Activated naive CD8-positive, alpha-beta T cell (primary cell): ENCODE results near the gene RAPGEF5.

Experiments used
- H3K27ac Mint-ChIP-seq: one replicate; pipeline ENCODE4 v1.8.0; 2021; ENCODE audit warnings: mixed read lengths
- H3K27me3 Mint-ChIP-seq: one replicate; pipeline ENCODE4 v1.8.0; 2021; ENCODE audit warnings: mixed read lengths
- H3K36me3 Mint-ChIP-seq: one replicate; pipeline ENCODE4 v1.8.0; 2021; ENCODE audit warnings: mixed read lengths
- H3K4me1 Mint-ChIP-seq: one replicate; pipeline ENCODE4 v1.8.0; 2021; ENCODE audit warnings: low read depth, mixed read lengths
- H3K4me3 Mint-ChIP-seq: one replicate; pipeline ENCODE4 v1.8.0; 2021; ENCODE audit warnings: mild to moderate bottlenecking, mixed read lengths
- H3K9me3 Mint-ChIP-seq: one replicate; pipeline ENCODE4 v1.8.0; 2021; ENCODE audit warnings: low read depth, mixed read lengths

RAPGEF5 gene

DNA sequence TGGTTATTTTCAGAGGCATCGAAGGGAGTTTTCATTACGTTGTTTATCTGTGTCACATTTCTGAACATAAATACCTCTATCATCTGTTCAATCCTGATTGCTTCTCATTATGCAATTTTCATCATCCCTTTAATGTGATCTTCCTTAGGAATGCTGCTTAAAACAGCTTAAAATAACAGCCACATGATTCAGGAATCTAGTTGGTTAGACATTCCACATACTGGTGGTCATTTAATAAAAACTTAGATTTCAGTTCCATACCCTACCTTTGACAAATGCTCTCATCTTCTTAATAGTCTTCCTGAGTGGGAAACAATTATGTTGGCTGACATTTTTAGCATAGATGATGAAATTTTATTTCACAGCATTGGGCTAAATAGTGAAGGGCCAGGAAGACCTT, 219.9 kb downstream of the RAPGEF5 start:
- H3K27me3 Mint-ChIP-seq = peaks cover 2% of the 10 kb centered on the region
- no peaks in the 10 kb centered on the region for H3K4me1 Mint-ChIP-seq
- no peaks in the 10 kb centered on the region for H3K9me3 Mint-ChIP-seq
- H3K4me3 Mint-ChIP-seq = no peak overlapping the region
- H3K36me3 Mint-ChIP-seq = no peaks in the 10 kb centered on the region
- no peak overlapping the region for H3K27ac Mint-ChIP-seq

GRCh38 chr7:22129819-22130580, 227.0 kb downstream of the RAPGEF5 start:
- Mint-ChIP-seq H3K9me3 (no peaks in the 10 kb centered on the region), H3K36me3 (no peaks in the 10 kb centered on the region), H3K27me3 (peaks cover 4% of the 10 kb centered on the region), H3K4me1 (no peaks in the 10 kb centered on the region), H3K27ac (no peak overlapping the region), H3K4me3 (no peak overlapping the region)

- Mint-ChIP-seq H3K36me3 (no peaks in the 10 kb centered on the region), H3K4me1 (no peaks in the 10 kb centered on the region), H3K27me3 (peaks cover 2% of the 10 kb centered on the region), H3K27ac (no peak overlapping the region), H3K9me3 (no peaks in the 10 kb centered on the region), H3K4me3 (no peak overlapping the region)
Measured at GRCh38 chr7:22129166-22129565, 227.8 kb downstream of the RAPGEF5 start.

DNA sequence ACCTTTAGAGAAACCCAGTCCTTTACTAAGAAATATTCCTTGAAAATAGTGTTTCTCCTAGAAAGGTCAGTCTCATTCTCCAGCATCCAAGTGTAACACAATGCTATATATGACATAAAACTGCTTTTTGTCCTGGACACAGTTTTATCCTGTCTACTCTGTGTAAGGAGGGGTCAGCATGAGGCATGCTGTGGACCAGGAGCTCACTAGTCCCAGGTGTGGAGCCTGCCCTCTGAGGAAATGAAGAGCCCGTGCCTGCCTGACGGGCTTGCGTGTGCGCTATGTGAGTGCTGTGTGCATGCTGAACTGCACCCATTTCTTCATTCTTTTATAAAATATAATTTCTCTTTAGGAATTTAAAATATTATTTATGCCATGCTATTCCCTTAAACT, 228.4 kb downstream of the RAPGEF5 start:
- H3K27ac Mint-ChIP-seq = no peak overlapping the region
- H3K36me3 Mint-ChIP-seq = no peaks in the 10 kb centered on the region
- H3K9me3 Mint-ChIP-seq = no peaks in the 10 kb centered on the region
- H3K4me1 Mint-ChIP-seq = no peaks in the 10 kb centered on the region
- peaks cover 2% of the 10 kb centered on the region for H3K27me3 Mint-ChIP-seq
- H3K4me3 Mint-ChIP-seq = no peak overlapping the region

- no peaks in the 10 kb centered on the region for H3K36me3 Mint-ChIP-seq
- H3K27me3 Mint-ChIP-seq = peaks cover 2% of the 10 kb centered on the region
- H3K4me1 Mint-ChIP-seq = no peaks in the 10 kb centered on the region
- H3K4me3 Mint-ChIP-seq = no peak overlapping the region
- no peaks in the 10 kb centered on the region for H3K9me3 Mint-ChIP-seq
- H3K27ac Mint-ChIP-seq = no peak overlapping the region
Measured at GRCh38 chr7:22127835-22128527, 229.0 kb downstream of the RAPGEF5 start.

DNA sequence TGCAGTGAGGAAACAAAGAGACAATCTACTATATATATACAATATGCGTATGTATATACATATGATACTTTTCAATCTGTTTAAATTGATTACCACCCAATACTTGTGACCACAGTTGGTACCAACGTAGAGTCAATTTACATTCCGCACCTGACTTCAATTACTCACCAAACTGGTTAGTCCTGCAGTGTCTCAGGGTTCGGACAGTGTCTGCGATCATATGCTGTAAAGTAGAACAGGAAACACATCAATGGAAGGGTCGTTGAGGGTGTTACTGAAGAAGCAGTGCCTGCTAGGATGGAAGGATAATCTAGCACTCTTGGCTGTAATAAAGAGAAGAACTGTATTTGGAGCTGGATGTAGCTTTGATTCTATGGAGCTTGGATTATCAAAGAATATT, 231.5 kb downstream of the RAPGEF5 start:
- H3K36me3 Mint-ChIP-seq = no peaks in the 10 kb centered on the region
- no peaks in the 10 kb centered on the region for H3K9me3 Mint-ChIP-seq
- peaks cover 2% of the 10 kb centered on the region for H3K27me3 Mint-ChIP-seq
- H3K4me1 Mint-ChIP-seq = peaks cover 9% of the 10 kb centered on the region
- H3K4me3 Mint-ChIP-seq = no peak overlapping the region
- H3K27ac Mint-ChIP-seq = no peak overlapping the region

- Mint-ChIP-seq H3K27me3 (peaks cover 2% of the 10 kb centered on the region), H3K4me1 (peaks cover 9% of the 10 kb centered on the region), H3K4me3 (no peak overlapping the region), H3K9me3 (no peaks in the 10 kb centered on the region), H3K36me3 (no peaks in the 10 kb centered on the region), H3K27ac (no peak overlapping the region)
Measured at GRCh38 chr7:22124941-22125340, 232.0 kb downstream of the RAPGEF5 start.

GRCh38 chr7:22123139-22123538, 233.8 kb downstream of the RAPGEF5 start:
- Mint-ChIP-seq H3K4me1 (peaks cover 9% of the 10 kb centered on the region), H3K27me3 (peaks cover 2% of the 10 kb centered on the region), H3K27ac (no peak overlapping the region), H3K36me3 (no peaks in the 10 kb centered on the region), H3K4me3 (no peak overlapping the region), H3K9me3 (no peaks in the 10 kb centered on the region)

- peaks cover 9% of the 10 kb centered on the region for H3K4me1 Mint-ChIP-seq
- peak overlapping the region; percentile 60 for H3K4me3 Mint-ChIP-seq
- no peak overlapping the region for H3K27ac Mint-ChIP-seq
Measured at GRCh38 chr7:22121702-22122474, 235.1 kb downstream of the RAPGEF5 start.

DNA sequence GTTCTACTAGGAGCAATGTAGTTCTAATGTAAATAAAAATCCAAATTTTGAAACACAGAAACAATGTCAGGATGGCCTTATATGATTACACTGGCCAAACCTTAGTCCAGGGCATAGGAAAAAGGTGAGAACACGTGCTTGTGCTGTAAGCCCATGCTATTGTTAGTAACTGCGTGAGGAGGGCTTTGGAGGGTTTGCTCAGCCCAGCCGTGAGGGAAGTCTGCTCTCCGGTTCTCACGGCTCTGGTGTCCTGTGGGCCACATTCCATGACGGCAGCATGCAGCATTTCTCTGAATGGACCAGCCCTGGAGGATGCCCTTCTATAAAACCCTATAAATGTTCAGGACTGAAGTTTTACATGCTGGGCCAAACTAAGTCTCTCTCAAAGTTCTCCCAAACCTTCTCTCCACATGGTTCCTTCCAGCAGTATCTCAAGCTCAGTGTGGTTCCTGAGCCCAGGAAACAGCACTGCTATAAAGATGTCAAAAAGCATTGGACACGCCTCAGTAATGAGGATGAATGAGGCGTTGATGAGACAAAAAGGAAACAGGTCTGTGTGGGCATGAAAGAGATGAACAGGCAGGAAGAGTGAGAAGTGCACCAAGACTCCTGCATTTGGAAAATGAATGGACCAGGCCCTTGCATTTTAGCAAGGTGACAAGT, 236.4 kb downstream of the RAPGEF5 start:
- H3K36me3 Mint-ChIP-seq = no peaks in the 10 kb centered on the region
- no peak overlapping the region for H3K27ac Mint-ChIP-seq
- no peaks in the 10 kb centered on the region for H3K9me3 Mint-ChIP-seq
- peaks cover 9% of the 10 kb centered on the region for H3K4me1 Mint-ChIP-seq
- H3K27me3 Mint-ChIP-seq = peaks cover 4% of the 10 kb centered on the region
- no peak overlapping the region for H3K4me3 Mint-ChIP-seq

More at GRCh38 chr7:22121702-22122474, 235.1 kb downstream of the RAPGEF5 start:
- H3K36me3 Mint-ChIP-seq = no peaks in the 10 kb centered on the region
- no peaks in the 10 kb centered on the region for H3K9me3 Mint-ChIP-seq
- H3K27me3 Mint-ChIP-seq = peaks cover 2% of the 10 kb centered on the region

DNA sequence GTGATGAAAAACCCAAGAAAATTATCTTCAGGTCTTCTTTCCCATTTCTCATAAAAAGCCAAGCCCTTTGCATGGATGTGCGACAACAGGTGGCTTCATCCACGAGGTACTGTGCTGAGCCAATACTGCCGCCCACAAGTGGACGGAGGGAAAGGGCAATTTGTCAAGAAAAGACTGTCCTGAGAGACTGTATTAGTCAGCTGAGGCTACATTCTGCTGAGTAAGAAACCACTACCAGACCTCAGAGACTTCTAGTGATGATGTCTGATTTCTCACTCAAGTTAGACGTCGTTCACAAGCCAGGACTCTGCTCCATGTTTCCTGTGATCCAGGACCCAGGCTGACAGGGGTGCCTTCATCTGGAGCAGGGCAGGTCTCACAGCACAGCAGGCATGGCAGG, 239.7 kb downstream of the RAPGEF5 start:
- no peak overlapping the region for H3K4me3 Mint-ChIP-seq
- H3K27ac Mint-ChIP-seq = no peak overlapping the region
- peaks cover 2% of the 10 kb centered on the region for H3K27me3 Mint-ChIP-seq
- H3K36me3 Mint-ChIP-seq = no peaks in the 10 kb centered on the region
- H3K9me3 Mint-ChIP-seq = no peaks in the 10 kb centered on the region
- peaks cover 6% of the 10 kb centered on the region for H3K4me1 Mint-ChIP-seq

GRCh38 chr7:22116451-22117030, 240.4 kb downstream of the RAPGEF5 start:
- Mint-ChIP-seq H3K27ac (no peak overlapping the region), H3K36me3 (no peaks in the 10 kb centered on the region), H3K9me3 (no peaks in the 10 kb centered on the region), H3K27me3 (peaks cover 2% of the 10 kb centered on the region), H3K4me3 (no peak overlapping the region), H3K4me1 (no peaks in the 10 kb centered on the region)

DNA sequence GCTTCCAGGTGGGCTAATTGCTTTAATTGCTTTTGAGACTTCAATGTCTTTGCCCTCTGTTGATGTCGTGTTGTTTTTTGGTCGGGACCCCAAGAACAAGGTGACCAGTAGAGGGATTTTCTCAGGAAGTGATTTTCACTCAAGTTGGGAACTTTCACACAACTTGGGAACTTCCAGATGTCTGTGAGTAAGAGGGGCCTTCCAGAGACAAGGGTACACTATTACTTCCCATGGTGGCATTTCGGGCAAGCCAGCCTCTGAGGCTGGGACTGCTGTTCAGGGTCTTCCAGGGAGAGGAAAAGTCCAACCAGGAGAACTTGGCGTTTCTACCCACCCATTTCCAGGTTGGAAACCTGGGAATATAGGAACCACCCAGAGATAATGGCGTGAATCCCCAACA, 241.3 kb downstream of the RAPGEF5 start:
- H3K9me3 Mint-ChIP-seq = no peaks in the 10 kb centered on the region
- no peaks in the 10 kb centered on the region for H3K4me1 Mint-ChIP-seq
- no peak overlapping the region for H3K4me3 Mint-ChIP-seq
- H3K36me3 Mint-ChIP-seq = no peaks in the 10 kb centered on the region
- H3K27ac Mint-ChIP-seq = no peak overlapping the region
- H3K27me3 Mint-ChIP-seq = peaks cover 2% of the 10 kb centered on the region

- Mint-ChIP-seq H3K9me3 (no peaks in the 10 kb centered on the region), H3K4me1 (no peaks in the 10 kb centered on the region), H3K36me3 (no peaks in the 10 kb centered on the region), H3K27me3 (peaks cover 2% of the 10 kb centered on the region), H3K4me3 (no peak overlapping the region), H3K27ac (no peak overlapping the region)
Measured at GRCh38 chr7:22114440-22114981, 242.4 kb downstream of the RAPGEF5 start.
